GM19397 (cell line): Measurements from ENCODE around the gene UGT1A10.

Experiments
- ATAC-seq: cut with Tn5 transposase; IDR thresholded peaks from one replicate; pipeline ENCODE4 v1.9.1; 2021; ENCODE audit warnings: mild to moderate bottlenecking, moderate library complexity; ENCODE audit not compliant: unreplicated experiment

UGT1A10 gene

DNA sequence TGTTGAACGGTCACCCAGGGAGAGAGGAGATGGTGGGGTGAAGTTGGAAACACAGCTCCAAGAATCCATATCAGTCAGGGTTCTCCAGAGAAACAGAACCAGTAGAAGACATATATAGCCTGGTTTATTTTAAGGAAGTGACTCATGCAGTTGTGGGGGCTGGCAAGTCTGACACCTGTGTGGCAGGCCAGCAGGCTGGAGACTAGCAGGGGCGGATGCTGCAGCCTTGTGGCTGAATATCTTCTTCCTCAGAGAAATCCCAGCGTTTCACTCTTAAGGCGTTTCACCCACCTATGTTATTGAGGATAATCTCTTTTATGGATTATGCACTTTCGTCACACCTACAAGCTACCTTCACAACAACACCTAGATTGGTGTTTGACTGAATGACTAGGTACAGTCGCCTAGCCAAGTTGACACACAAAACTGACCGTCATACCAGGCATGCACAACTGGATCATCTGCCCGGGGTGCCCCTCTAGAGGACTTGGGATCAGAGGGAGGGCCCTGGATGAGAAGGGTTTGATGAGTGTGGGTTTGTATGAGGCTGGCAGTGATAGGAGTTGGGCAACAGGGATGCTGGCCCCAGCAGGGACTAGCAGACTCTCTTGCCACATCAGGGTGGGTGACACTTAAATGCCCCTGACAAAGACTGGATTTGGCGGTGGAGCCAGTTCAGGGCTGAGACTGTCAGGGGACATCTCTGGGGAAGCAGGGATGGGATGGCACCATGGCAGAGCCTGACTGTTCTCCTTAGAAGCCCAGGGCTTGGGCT lies 165.3 kb downstream of the UGT1A10 start:
- ATAC-seq = no peak

DNA sequence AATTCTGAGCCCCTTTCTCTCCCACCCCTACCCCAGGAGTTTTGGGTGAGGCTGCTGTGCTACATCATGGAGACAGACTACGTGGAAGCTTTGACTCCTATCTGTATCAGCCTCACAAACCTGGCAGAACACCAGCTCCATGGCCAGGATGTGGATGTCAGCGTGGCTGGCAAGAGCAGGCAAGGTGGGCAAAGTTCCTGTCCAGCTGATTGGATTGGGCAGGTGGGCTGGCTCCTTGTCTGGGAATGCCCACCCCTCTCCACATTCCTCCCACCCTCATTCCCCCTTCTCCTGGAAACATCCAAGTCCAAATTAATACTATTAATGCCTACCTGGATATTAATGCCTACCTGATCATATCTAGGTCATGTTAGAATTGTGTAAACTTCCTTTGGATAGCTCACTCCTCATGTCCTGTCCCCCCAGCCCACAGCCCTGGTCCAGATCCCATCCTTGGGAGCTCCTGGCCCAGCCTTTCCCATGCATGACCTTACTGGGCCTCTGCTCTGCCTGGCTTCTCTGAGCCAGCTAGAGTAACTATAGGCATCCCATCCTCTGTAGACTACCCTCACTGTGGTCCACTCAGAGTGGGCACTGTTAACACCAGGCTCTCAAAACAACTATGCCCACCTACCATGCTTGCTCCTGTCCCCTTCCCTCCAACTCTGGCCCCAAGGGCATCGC lies 166.0 kb downstream of the UGT1A10 start:
- ATAC-seq = no peak

DNA sequence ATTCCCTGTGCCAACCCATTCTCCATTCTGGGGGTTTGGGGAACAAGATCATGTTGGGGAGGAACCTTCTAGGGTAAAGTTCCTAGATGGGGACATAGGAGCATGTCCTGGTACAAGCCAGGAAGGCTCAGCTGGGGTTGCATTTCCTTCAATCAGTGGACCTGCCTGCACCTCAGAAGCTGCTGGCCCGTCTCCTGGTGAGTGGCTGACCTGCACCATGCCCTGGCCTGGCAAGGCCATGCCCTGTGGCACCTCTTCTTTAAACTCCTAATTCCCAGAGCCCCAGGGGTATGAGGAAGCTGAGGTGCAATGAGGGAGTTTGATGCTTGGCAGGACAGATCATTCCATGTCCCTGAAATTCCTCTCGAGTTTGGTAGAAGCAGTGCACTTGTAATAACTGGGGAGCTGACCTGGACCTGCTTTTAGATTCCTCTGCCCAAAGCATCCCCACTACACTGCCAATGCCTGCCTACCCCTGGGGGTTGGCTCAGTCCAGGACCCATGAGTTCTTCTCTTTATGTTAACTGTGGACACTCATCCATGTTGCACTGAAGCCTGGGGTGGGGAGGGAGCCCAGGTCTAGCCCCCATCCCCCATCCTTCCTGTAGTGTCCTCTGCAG lies 167.2 kb downstream of the UGT1A10 start:
- no peak for ATAC-seq

DNA sequence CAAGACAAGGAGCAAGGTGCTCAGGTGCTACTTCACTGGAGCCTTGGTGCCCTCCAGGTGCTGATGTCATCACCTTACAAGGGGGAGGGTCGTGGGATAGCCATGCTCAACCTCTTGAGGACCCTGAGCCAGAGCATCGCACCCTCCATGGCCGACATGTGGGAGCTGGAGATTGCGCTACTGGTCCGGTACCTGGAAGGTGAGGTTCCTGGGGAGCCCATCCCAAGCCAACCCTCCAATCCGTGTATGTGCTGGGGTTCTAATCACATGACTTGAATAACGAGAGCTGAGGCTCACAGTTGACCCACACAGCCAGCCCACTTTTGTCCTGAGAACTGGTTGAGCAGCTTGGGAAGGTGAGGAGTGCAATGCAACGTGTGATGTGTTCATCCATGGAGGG lies 167.7 kb downstream of the UGT1A10 start:
- no peak for ATAC-seq

DNA sequence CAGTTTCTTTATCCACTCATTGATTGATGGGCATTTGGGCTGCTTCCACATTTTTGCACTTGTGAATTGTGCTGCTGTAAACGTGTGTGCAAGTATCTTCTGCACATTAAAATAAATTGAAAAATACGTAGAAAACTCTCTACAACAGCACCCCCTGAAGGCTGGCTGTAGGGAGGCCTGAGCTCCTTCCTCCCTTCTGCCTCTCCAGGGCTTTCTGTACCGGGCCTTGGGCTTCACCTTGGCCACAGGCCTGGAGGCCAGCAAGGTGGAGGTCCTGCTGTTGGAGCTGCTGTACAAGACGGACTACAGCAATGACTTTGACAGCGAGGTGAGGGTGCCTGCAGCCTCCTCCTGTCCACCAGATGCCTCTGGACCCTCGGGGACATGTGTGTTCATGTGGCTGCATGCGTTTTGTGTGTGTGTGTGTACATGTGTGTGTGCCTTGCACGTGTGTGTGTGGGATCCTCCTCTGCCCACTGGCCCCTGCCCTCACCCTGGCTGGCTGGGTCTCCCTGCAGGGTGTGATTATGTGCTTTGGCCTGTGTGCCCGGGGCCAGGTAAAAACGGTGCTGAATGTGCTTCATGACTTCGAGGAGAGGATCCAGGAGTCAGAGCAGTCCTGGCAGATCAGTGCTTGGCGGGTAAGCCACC lies 171.1 kb downstream of the UGT1A10 start:
- ATAC-seq = no peak

DNA sequence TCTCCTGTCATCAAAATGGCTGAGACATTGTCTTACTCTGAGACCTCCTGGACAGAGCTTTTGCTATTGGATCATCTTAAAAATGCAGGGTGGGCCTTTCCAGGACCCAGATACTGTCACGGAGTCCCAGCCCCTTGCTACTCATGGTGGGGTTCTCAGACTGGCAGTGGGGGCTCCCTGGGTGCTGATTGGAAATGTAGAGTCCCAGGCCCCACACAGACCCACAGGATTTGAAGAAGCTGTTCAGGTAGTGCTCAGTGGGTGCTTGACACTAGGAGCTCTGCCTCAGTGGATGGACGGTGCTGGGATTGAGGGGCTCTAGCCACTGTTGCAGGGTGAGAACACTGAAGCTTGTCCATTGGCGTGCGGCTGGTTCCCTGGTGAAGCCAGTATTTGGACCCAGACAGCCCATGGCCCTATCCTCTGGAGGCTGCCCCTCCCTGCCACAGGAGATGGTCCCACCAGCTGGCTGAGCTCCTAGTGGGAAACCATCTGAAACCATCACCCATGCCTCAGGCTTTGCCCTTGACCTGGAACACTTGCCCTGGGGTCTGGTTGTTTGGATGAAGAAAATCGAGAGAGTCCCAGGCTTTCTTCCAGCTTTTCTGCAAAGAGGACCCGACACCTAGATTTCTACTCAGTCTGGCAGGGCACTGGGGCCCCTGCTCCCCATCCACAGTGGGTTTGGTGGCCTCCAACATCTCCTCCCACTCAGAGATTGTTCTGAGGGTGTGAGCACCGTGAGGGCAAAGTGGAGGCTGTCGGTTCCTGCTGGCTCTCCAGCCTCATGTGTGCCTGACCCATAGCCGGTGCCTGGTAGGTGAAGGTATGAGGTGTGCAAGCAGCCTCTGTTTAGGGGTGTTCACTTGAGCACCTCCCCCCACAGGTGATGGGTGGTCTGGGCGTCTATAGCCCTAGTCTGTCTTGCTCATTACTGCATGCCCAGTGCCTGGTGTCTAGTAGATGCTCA lies 172.0 kb downstream of the UGT1A10 start:
- ATAC-seq = no peak

DNA sequence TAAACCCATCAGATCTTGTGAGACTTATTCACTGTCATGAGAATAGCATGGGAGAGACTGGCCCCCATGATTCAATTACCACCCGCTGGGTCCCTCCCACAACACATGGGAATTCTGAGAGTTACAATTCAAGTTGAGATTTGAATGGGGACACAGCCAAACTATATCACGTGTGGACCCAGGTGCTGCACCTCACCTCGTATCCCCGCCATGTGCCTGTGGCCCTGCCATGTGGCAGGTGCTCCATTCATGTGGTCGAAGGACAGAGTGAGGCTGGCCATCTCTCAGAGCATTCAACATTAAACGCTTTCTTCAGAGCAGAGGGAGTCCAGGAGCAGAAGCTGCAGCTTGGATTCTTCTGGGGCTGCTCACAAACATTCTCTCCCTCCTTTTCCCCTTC lies 174.1 kb downstream of the UGT1A10 start:
- ATAC-seq = no peak

DNA sequence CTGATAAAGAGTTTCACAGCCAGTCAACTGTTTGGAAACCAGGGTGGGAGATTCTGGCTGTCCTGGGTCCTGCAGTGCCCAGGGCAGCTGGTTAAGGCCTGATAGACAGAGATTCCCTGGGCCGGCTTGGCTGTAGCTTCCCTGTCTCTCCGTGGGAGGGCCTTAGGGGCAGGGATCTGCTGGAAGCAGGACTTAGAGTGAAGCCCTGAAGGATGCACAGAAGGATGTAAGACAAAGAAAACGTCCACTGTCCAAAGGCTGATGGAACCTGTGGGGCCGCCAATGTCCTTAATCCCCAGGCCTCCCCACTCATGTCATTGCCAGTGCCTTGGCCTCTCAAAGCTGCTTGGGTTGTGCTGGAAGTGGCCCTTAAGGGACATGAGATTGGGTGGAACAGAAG lies 174.8 kb downstream of the UGT1A10 start:
- ATAC-seq = no peak

DNA sequence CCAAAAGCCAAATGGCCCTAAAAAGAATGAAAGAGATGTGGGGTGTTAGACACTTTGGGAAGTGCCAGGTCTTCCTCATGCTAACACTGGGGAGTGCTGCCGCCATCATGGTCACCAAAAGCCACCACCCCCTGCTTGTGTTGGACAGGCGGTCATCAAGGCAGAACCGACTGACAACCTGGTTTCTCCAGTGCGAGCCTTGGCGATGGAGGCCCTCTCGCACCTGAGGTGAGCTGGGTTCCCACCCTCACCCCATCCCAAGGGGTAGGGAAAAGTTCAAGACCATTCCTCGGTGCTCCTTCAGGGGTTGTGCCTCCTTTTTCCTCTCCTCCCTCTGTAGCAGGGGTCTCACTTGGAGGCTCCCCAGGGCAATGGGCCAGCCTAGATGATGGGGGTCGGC lies 175.5 kb downstream of the UGT1A10 start:
- ATAC-seq = no peak

DNA sequence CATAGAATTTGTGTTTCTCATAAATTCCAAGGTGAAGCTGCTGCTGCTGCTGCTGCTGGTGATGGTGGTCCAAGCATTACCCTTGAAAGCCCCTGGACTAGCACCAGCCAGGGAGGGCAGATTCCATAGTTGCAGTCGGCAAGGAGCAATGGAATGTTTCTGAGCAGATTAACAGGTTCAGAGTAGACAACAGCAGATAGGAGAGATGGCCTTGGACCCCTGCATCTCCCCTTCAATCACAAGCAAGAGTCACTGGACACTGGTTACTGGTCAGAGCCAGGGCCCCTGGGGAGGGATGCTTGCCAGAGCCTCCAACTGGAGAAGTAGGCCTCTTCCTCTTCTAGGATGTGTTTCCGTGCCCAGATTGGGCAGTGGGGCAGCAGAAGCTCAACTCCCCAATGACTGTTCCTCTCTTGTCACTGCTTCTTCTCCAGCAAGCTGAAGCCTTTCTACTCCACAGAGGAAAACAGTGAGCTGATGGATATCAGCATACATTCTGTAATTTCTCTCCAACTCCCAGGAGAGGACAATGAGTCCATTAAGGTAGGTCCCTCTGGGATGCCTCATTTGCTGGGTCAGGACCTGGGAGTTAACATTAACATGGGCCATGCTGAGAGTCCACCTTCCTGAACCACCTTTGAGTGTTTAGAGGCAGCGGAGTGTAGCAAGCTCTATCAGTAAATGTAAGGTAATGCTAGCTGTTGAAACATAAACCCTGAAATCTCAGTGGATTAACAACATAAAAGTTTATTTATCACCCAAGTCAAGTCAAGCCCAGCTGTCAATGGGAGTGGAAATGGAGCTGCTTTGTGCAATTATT lies 177.2 kb downstream of the UGT1A10 start:
- ATAC-seq = no peak

DNA sequence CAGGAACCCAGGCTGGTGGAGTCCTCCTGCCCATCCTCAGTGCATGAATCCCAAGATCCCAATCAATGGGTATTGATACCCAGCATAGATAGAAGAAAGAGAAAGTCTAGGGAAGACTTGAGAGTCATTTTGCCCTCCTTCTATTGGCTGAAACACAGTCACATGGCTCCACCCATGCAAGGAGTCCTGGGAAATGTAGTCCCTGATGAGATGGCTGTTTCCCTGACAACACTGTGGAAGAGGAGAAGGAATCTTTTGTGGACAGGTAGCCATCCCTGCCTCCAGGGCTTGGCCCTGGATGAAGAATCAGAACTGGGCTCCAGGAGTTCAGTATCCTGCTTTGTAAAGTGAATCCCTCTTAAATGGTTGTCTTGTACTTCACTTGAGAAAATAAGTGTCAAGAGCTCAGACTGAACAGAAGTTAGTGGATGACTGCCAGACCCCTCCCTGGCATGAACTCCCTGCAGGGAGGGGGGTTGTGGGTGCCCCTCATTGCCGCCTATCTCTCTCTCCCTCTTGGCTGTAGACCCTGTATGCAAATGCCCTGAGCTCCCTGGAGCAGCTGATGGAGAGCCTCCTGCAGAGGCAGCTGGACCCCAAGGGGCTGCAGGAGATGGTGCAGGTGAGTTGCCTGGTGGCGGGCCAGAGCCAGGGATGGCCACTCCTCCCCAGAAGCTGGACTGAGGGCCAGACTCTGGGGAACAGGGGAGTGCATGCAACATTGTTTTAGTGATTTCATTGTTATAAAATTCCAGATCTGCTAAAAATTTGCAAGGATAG lies 178.0 kb downstream of the UGT1A10 start:
- no peak for ATAC-seq

DNA sequence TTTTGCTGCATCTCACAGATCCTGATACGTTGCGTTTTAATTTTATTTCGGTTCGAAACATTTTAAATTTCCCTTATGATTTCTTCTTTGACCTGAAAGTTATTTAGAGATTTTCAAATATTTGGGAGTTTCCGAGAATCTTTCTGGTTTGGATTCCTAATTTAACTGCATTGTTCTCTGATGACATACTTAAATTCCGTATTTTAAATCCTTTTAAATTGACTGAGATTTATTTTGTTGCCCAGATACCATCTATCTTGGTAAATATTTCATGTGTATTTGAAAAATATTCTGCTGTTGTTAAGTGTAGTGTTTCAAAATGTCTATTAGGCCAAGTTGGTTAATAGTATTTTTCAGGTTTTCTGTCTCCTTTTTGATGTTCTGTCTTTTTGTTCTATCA lies 179.6 kb downstream of the UGT1A10 start:
- no peak for ATAC-seq

DNA sequence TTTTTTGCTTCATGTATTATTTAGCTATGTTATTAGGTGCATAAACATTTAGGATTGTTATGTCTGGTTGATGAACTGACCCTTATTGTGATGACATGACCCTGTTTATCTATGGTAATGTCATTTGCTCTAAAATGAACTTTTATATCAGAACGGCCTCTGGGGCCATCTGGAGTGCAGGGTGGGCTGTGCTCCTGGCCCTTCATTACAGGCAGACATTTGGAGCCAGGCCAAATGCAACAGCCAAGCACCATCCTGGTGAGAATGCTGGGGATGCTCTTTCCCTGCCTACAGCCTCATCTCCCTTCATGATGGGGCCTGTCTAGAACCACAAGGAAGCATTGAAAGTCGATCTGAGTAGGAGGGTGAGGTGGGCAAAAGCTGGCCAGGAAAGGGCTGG lies 180.1 kb downstream of the UGT1A10 start:
- no peak for ATAC-seq

DNA sequence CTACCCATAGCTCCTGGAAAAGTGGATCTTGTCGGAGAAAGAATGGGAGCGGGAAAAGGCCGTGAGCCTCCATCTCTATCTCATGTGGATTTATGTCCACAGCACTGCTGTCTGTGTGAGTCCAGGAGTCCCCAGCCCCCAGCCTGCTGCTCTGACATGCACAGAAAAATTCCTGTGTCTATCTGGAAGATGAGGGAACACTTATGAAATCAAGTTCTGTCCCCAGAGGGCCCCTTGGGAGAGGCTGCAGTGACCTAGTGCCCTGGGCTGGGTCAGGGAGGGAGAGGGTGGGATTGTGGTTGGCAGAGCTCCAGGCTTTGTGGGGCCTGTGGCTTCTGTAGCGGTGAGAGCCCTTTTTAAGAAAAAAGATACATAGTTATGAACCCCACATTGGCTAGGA lies 180.5 kb downstream of the UGT1A10 start:
- ATAC-seq = no peak

DNA sequence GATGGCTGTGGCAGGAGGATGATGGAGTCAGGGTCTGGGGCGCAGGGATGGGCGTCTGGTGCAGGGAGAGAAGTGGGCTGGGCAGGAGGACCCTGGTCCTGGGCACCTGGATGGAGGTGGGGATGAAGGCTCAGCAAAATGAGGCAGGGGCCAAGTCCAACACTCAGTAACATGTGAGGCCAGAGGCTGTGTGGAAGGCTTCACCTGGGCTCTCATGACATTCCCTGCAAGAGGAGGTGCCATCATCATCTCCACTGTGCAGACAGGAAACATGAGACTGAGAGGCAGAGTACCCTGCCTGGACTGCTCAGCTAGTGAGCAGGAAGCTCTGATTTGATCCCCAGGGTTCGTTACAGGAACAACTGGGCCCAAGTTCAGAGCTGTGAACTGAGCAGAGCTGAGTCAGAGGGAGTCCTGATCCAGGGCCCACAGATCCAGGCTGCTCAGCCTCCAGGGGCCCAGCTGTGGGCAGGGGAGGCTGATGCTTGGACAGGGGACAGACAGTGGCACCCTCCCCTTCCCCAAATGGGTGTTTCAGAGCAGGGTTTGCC lies 181.2 kb downstream of the UGT1A10 start:
- ATAC-seq = no peak

DNA sequence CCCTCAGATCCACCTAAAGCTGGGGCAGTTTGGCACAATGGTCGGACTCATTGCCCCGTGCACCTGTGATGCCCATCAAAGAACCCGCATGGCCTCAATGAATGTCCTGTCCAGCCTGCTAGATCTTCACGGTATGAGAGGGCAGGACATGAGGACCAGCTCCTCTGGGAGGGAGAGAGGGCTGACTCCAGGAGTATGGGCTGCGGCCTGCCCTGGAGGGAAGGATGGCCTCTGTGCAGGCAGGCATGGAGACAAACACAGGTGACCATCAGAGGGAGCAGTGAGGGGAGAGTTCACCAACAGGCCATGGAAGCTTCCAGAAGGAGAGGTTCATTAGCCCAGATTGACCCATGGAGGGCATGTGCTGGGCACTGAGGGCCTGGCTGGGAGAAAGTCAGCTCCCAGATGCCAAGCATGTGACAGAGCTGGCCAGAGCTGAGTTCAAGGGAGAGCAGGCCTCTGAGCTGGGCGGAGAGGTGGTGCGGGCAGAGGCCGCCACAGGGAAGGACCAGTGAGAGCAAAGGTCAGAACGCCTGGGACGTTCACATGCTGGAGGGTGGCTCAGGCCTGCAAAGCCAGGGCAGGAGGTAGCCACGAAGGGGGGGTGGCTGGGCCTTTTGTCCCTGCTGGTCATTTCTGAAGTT lies 181.9 kb downstream of the UGT1A10 start:
- no peak for ATAC-seq

DNA sequence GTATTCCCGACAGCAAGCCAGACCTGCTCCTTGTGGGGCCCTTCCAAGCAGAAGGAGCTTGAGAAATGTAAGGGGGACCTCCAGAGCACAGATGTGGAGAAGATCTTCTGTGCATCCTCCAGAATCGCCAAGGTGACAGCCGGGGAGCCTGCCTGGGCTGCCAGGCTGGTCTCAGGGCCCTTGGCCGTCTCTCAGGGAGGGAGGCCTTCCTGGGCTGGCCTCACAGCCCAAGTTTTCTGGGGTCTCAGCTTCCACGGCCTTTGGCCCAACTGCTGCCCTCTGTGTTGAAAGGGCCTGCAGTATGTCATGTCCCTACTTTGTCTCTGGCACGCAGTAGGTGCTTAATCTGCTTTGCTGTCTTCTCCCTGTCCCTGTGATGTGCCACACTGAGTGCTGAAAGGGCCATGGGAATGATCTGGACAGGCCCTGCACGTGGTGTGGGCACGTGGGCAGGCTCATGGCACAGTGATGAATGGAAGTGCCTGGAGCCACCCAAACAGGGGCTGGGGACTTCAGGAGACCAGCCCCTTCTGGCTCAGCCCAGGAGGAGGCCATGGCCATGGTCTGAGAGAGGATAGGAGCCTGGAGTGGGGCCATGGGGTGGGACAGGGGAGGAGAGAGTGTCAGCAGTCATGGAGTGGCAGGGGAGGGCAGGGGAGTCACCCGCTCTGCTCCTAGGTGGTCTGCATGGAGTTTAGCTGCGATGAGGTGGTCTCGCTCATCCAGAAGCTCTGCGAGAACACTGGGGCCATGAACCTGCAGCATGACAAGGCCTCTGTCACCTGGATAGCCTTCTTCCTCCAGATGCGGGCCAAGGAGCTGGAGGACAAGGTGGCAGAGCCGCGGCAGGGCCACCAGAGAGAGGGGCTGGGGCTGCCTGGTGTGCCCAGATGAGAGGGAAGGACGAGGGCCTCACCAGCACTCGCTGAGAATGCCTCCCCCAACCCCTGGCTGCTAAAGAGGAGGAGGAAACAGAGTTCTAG lies 182.7 kb downstream of the UGT1A10 start:
- no peak for ATAC-seq
